Left colon (tissue), 2 donors: ENCODE results near the gene UGCG. TPM values are rescaled to one million over a fixed set of nuclear protein-coding genes. Genes with fewer than 3 reads are reported as not detected.
"Not testable (repeated sequence)": the region's sequence is repeated elsewhere in the genome, so short reads cannot be mapped to it uniquely, and the experiment has no call there.

Experiments used
- ATAC-seq: fragments of 200-7000 bp; cut with Tn5 transposase; one replicate; pipeline ENCODE4 v1.9.1; 2020; ENCODE audit warnings: mild to moderate bottlenecking, moderate library complexity
- DNase-seq, 2 donors: peaks; one replicate each; pipeline ENCODE4 v3.0.0-alpha.2; 2020
- intact Hi-C, 2 donors: fragments of 100-400 bp; cut with DNase I in 1 of 2; cut with micrococcal nuclease in 1 of 2; formaldehyde crosslinking; loops; one replicate each; pipeline versions ENCODE4 v1.11.2 to v1.14.0; 2022; cut with DNase I, micrococcal nuclease
- long read RNA-seq: library from polyadenylated mRNA; unstranded; transcript quantifications from one replicate; pipeline ENCODE4 v2.0.0, GENCODE V29; 2021
- total RNA-seq, 2 donors: library from RNA; stranded (reverse); fragmentation: NEBNext Ultra II Directional; extraction: Animal tissue kit (Norgen Biotek cat#: 25700); gene quantifications; one replicate each; pipeline ENCODE4 v1.2.1, GENCODE V29; 2021
- donor health status: DM: no; HTN: no; CAD: no.
- donor health status: DM: yes; HTN: yes; CAD: no.

The UGCG gene
- total RNA-seq = 10 to 100 TPM; 32.3 to 49.2 TPM
- long read RNA-seq, full-length matches to known transcripts = 9 of 12 reads
- long read RNA-seq, partial matches to known transcripts = 3 of 12 reads
- long read RNA-seq, other reads (novel, unspliced or antisense) = 0 of 12 reads

GRCh38 chr9:111895996-111896941 lies at the start of gene UGCG:
Gene UGCG (plus strand): TSS chr9:111896814. CDS start chr9:111897216, 402 bp downstream.
- DNase-seq (peak; percentile 84 to 91), ATAC-seq (peak; percentile 85)
- intact Hi-C loops = loop anchor here in 1 of 2 donors (5.0 to 10.0 kb wide), 2 partner anchors 131 to 176 kb away; no protein-coding TSS in a partner anchor

- DNase-seq (no peak), ATAC-seq (peak; percentile 43)
- intact Hi-C loops = no loop called here
Measured at GRCh38 chr9:111851553-111851952, 45.1 kb upstream of the UGCG start.

- intact Hi-C loops = no loop called here
- DNase-seq (no peak), ATAC-seq (no peak)
Measured at GRCh38 chr9:111852291-111852690, 44.3 kb upstream of the UGCG start.

GRCh38 chr9:111853450-111853827 lies 43.2 kb upstream of the UGCG start:
- no peak for ATAC-seq
- DNase-seq = no peak
- intact Hi-C loops = no loop called here

- no peak for ATAC-seq
- intact Hi-C loops = no loop called here
- DNase-seq = no peak
Measured at GRCh38 chr9:111854799-111855198, 41.8 kb upstream of the UGCG start.

GRCh38 chr9:111857555-111858211 lies 38.9 kb upstream of the UGCG start:
- intact Hi-C loops = no loop called here
- ATAC-seq = no peak
- no peak for DNase-seq

- DNase-seq = no peak
- ATAC-seq = peak; percentile 62
- intact Hi-C loops = no loop called here
Measured at GRCh38 chr9:111860443-111860842, 36.2 kb upstream of the UGCG start.

- intact Hi-C loops = no loop called here
- ATAC-seq (no peak), DNase-seq (no peak)
Measured at GRCh38 chr9:111863636-111864035, 33.0 kb upstream of the UGCG start.

- DNase-seq (no peak), ATAC-seq (no peak)
- intact Hi-C loops = no loop called here
Measured at GRCh38 chr9:111866976-111867375, 29.6 kb upstream of the UGCG start.

GRCh38 chr9:111868475-111868874 lies 28.1 kb upstream of the UGCG start:
- DNase-seq (no peak), ATAC-seq (no peak)
- intact Hi-C loops = no loop called here

GRCh38 chr9:111870774-111871498 lies 25.7 kb upstream of the UGCG start:
- intact Hi-C loops = no loop called here
- no peak for ATAC-seq
- no peak for DNase-seq

- ATAC-seq (no peak), DNase-seq (no peak)
- intact Hi-C loops = no loop called here
Measured at GRCh38 chr9:111871499-111871855, 25.1 kb upstream of the UGCG start.

GRCh38 chr9:111872886-111873285 lies 23.7 kb upstream of the UGCG start:
- intact Hi-C loops = no loop called here
- no peak for ATAC-seq
- no peak for DNase-seq

- no peak for ATAC-seq
- intact Hi-C loops = no loop called here
Measured at GRCh38 chr9:111873901-111874300, 22.7 kb upstream of the UGCG start.

GRCh38 chr9:111874500-111874899 lies 22.1 kb upstream of the UGCG start:
- ATAC-seq (no peak), DNase-seq (no peak)
- intact Hi-C loops = no loop called here

More at GRCh38 chr9:111873901-111874300, 22.7 kb upstream of the UGCG start:
- DNase-seq = no peak

- DNase-seq, intact Hi-C loops, ATAC-seq: not testable (repeated sequence)
Measured at GRCh38 chr9:111875291-111875690, 21.3 kb upstream of the UGCG start.

- DNase-seq, ATAC-seq, intact Hi-C loops: not testable (repeated sequence)
Measured at GRCh38 chr9:111875691-111876090, 20.9 kb upstream of the UGCG start.

- DNase-seq (no peak), ATAC-seq (no peak)
- intact Hi-C loops = no loop called here
Measured at GRCh38 chr9:111876179-111876578, 20.4 kb upstream of the UGCG start.

GRCh38 chr9:111877420-111877819 lies 19.2 kb upstream of the UGCG start:
- intact Hi-C loops = no loop called here
- DNase-seq (no peak), ATAC-seq (peak; percentile 42)
